ENCODE measurements around the gene OR6C74. TPM values are rescaled to one million over a fixed set of nuclear protein-coding genes. Genes with fewer than 3 reads are reported as not detected.

OR6C74 gene
- total RNA-seq, 1 donor from 2014 or later: not detected

Other genes with a start within 250 kb of the OR6C74 start
- not detected for gene NEUROD4, start 224.6 kb upstream of the OR6C74 start, total RNA-seq
- not detected for gene OR9K2, start 118.2 kb upstream of the OR6C74 start, total RNA-seq
- gene OR10A7, start 23.6 kb upstream of the OR6C74 start, total RNA-seq: not detected
- not detected for gene OR6C6, start 52.0 kb downstream of the OR6C74 start, total RNA-seq
- not detected for gene OR6C1, start 69.7 kb downstream of the OR6C74 start, total RNA-seq
- not detected for gene OR6C3, start 86.1 kb downstream of the OR6C74 start, total RNA-seq
- not detected for gene OR6C75, start 118.4 kb downstream of the OR6C74 start, total RNA-seq
- not detected for gene OR6C65, start 155.9 kb downstream of the OR6C74 start, total RNA-seq
- gene OR6C76, start 181.6 kb downstream of the OR6C74 start, total RNA-seq: not detected
- gene OR6C2, start 199.5 kb downstream of the OR6C74 start, total RNA-seq: not detected
- not detected for gene OR6C70, start 225.5 kb downstream of the OR6C74 start, total RNA-seq
- not detected for gene OR6C68, start 247.8 kb downstream of the OR6C74 start, total RNA-seq

Data from skeletal muscle tissue (tissue), 1 donor.